ENCODE results near the gene PSMB2.

PSMB2 gene

DNA sequence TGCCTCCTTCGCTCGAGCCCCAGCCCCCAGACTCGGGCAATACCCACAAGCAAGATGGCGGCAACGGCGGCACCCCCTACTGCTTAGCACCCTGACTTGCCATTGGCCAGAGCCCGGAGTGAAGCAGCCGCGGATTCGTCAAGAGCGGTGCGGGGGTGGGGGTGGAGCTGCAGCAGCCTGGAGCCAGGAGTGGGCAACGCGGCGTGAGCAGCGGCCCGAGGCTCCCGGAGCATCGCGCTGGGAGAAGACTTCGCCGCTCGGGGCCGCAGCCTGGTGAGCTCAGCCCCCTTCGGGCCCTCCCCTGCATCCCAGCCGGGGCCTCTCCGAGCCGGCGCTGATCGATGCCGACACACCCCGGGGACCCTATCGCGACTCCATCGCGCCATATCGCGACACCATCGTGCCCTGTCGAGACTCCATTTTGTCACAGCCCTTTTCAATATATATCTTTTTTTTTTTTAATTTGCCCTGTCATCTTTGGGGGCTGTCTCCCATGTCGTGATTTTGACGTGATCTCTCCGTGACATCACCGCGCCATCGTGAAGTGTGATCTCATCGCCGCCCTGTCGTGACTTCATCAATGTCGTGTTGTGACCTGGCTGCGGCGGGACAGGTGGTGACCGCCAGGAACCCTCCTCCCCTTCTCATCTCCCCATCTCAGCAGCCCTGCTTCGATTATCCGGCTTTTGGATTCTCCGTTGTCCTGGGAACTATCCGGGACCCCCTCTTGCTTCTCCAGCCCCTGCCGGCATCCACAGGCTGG is 83.5 kb downstream of the PSMB2 start, which contains the start of gene NCDN (continued):
- TF ChIP-seq ZNF280D (tag by site-specific recombination; IDR thresholded peaks at IDR 0.05) (0 out of 2 replicates have a peak, but pooled peaks have one; percentile 34), ZNF626 (tag by site-specific recombination; IDR thresholded peaks at IDR 0.05) (no peak), SCRT2 (tag by site-specific recombination; IDR thresholded peaks at IDR 0.05) (no peak), ZBTB17 (tag by site-specific recombination; IDR thresholded peaks at IDR 0.05) (peak; percentile 99), RBAK (tag by site-specific recombination; IDR thresholded peaks at IDR 0.05) (no peak), ZNF610 (tag by site-specific recombination; IDR thresholded peaks at IDR 0.05; ENCODE audit: borderline replicate concordance) (peak; percentile 75; the same call in 1 of the 2 replicates), ELK4 (IDR thresholded peaks at IDR 0.05; ENCODE audit: borderline replicate concordance, low read depth, low read length) (no peak), ZNF501 (tag by site-specific recombination; IDR thresholded peaks at IDR 0.05) (peak; percentile 60), ZNF335 (tag by site-specific recombination; conservative IDR thresholded peaks at IDR 0.05) (peak; percentile 62; the same call in 1 of the 2 replicates), ZBTB6 (tag by site-specific recombination; IDR thresholded peaks at IDR 0.05) (peak; percentile 90), ZBTB26 (tag by site-specific recombination; optimal IDR thresholded peaks at IDR 0.05) (peak; percentile 60), ZNF621 (tag by site-specific recombination; IDR thresholded peaks at IDR 0.05) (no peak), ZNF624 (tag by site-specific recombination; IDR thresholded peaks at IDR 0.05) (no peak), ZFP3 (tag by site-specific recombination; IDR thresholded peaks at IDR 0.05; ENCODE audit: low read depth) (no peak), PRDM4 (tag by site-specific recombination; IDR thresholded peaks at IDR 0.05) (peak; percentile 12; the same call in 1 of the 2 replicates), ZBTB7A (tag by site-specific recombination; IDR thresholded peaks at IDR 0.05; ENCODE audit: low read depth) (peak; percentile 3; the same call in 1 of the 2 replicates), ZNF473 (tag by site-specific recombination; IDR thresholded peaks at IDR 0.05) (no peak), ZBTB11 (tag by site-specific recombination; conservative IDR thresholded peaks at IDR 0.05; ENCODE audit: low read depth) (no peak; the same call in 1 of the 2 replicates), ZNF658 (tag by site-specific recombination; IDR thresholded peaks at IDR 0.05) (no peak), ZNF248 (tag by site-specific recombination; IDR thresholded peaks at IDR 0.05) (no peak), ZNF138 (tag by site-specific recombination; IDR thresholded peaks at IDR 0.05; ENCODE audit: borderline replicate concordance) (no peak), ZNF157 (tag by site-specific recombination; IDR thresholded peaks at IDR 0.05) (no peak), BCL11B (tag by site-specific recombination; IDR thresholded peaks at IDR 0.05; ENCODE audit: low read depth) (0 out of 2 replicates have a peak, but pooled peaks have one; percentile 72), ZNF544 (tag by site-specific recombination; IDR thresholded peaks at IDR 0.05) (no peak), OVOL3 (tag by site-specific recombination; IDR thresholded peaks at IDR 0.05) (peak; percentile 85), ZNF433 (tag by site-specific recombination; IDR thresholded peaks at IDR 0.05; ENCODE audit: low read depth) (no peak), ZNF341 (tag by site-specific recombination; IDR thresholded peaks at IDR 0.05; ENCODE audit: low read depth) (peak; percentile 82)

All from HEK293 (cell line).